Astrocyte (in vitro differentiated cells and primary cell): ENCODE data around the gene CFD.
"Not testable (repeated sequence)": the region's sequence is repeated elsewhere in the genome, so short reads cannot be mapped to it uniquely, and the experiment has no call there.

Source experiments
- EZH2 ChIP-seq: IDR thresholded peaks from 2 replicates; pipeline ENCODE4 v1.6.1; 2012; ENCODE audit warnings: mild to moderate bottlenecking, low read length, inconsistent platforms; ENCODE audit not compliant: insufficient read depth
- TF ChIP-seq, protein P1 (sequence below): IDR thresholded peaks from 2 replicates; pipeline ENCODE4 v1.5.1; 2011; ENCODE audit warnings: low read depth, mild to moderate bottlenecking, inconsistent platforms, low read length, moderate library complexity; ENCODE audit not compliant: insufficient read depth

- TF ChIP-seq, protein P1, sequence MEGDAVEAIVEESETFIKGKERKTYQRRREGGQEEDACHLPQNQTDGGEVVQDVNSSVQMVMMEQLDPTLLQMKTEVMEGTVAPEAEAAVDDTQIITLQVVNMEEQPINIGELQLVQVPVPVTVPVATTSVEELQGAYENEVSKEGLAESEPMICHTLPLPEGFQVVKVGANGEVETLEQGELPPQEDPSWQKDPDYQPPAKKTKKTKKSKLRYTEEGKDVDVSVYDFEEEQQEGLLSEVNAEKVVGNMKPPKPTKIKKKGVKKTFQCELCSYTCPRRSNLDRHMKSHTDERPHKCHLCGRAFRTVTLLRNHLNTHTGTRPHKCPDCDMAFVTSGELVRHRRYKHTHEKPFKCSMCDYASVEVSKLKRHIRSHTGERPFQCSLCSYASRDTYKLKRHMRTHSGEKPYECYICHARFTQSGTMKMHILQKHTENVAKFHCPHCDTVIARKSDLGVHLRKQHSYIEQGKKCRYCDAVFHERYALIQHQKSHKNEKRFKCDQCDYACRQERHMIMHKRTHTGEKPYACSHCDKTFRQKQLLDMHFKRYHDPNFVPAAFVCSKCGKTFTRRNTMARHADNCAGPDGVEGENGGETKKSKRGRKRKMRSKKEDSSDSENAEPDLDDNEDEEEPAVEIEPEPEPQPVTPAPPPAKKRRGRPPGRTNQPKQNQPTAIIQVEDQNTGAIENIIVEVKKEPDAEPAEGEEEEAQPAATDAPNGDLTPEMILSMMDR = not testable (repeated sequence)
- not testable (repeated sequence) for TF ChIP-seq EZH2
Observed at GRCh38 chr19:877992-878660, 18.7 kb downstream of the CFD start.
